ENCODE results near the gene KIF17.

GRCh38 chr1:20696397-20697333 is 21.1 kb downstream of the KIF17 start:
- TF ChIP-seq POLR2A (IDR thresholded peaks at IDR 0.05; ENCODE audit: low read depth, low read length) (no peak), TAF1 (IDR thresholded peaks at IDR 0.05; ENCODE audit: low read depth, low read length) (no peak), POLR2AphosphoS5 (IDR thresholded peaks at IDR 0.05; ENCODE audit: low read depth, low read length) (no peak), PAX5 (IDR thresholded peaks at IDR 0.05; ENCODE audit: insufficient read depth, low read length, severe bottlenecking) (no peak)
